Liver (tissue), 9 donors: Measurements from ENCODE around the gene VAV3. TPM values are rescaled to one million over a fixed set of nuclear protein-coding genes. Genes with fewer than 3 reads are reported as not detected.

Experiments
- DNase-seq: peaks from one replicate; pipeline ENCODE4 v3.0.0-alpha.2; 2017; ENCODE audit warnings: low spot score
- H3K27ac ChIP-seq, 2 donors: one replicate each; pipeline ENCODE4 v1.7.0; 2013; ENCODE audit warnings: inconsistent platforms in 2 of 2, low read length in 2 of 2, control low read depth in 1 of 2, low read depth in 1 of 2, mild to moderate bottlenecking in 1 of 2
- H3K27me3 ChIP-seq, 4 donors: one replicate each; pipeline versions ENCODE4 v1.6.1 to v1.7.0; 2013; ENCODE audit warnings: low read length in 3 of 4, inconsistent platforms in 1 of 4, mild to moderate bottlenecking in 1 of 4, moderate library complexity in 1 of 4; ENCODE audit not compliant: control insufficient read depth in 4 of 4, insufficient read depth in 4 of 4
- H3K36me3 ChIP-seq, 4 donors: one replicate each; pipeline versions ENCODE4 v1.6.1 to v1.7.0; 2013; ENCODE audit warnings: low read length in 3 of 4, mild to moderate bottlenecking in 3 of 4, low read depth in 1 of 4, moderate library complexity in 1 of 4; ENCODE audit not compliant: control insufficient read depth in 4 of 4, insufficient read depth in 3 of 4
- H3K4me1 ChIP-seq, 4 donors: one replicate each; pipeline versions ENCODE4 v1.6.1 to v1.7.0; 2013; ENCODE audit warnings: low read length in 3 of 4, mild to moderate bottlenecking in 3 of 4, moderate library complexity in 1 of 4; ENCODE audit not compliant: control insufficient read depth in 4 of 4, insufficient read depth in 4 of 4
- H3K4me3 ChIP-seq, 3 donors: one replicate each; pipeline versions ENCODE4 v1.6.1 to v1.7.0; 2013; ENCODE audit warnings: low read length in 3 of 3, control low read depth in 1 of 3, low read depth in 1 of 3, mild to moderate bottlenecking in 1 of 3
- H3K9ac ChIP-seq, 2 donors: one replicate each; pipeline ENCODE4 v1.7.0; 2013; ENCODE audit warnings: low read length in 2 of 2, mild to moderate bottlenecking in 2 of 2, moderate library complexity in 2 of 2, control low read depth in 1 of 2, low read depth in 1 of 2
- H3K9me3 ChIP-seq, 4 donors: one replicate each; pipeline versions ENCODE4 v1.6.1 to v1.7.0; 2013; ENCODE audit warnings: low read length in 3 of 4; ENCODE audit not compliant: control insufficient read depth in 4 of 4
- CTCF ChIP-seq: fragments of 150-350 bp; IDR thresholded peaks from 2 replicates; pipeline ENCODE4 v1.5.1; 2017; ENCODE audit warnings: improper control_type of control experiment, low read depth, low read length; ENCODE audit not compliant: missing input control
- FOXA1 ChIP-seq: IDR thresholded peaks from 2 replicates; pipeline ENCODE4 v1.6.1; 2016; ENCODE audit warnings: antibody characterized with exemption
- FOXA2 ChIP-seq: IDR thresholded peaks from 2 replicates; pipeline ENCODE4 v1.6.1; 2016; ENCODE audit warnings: antibody characterized with exemption
- GABPA ChIP-seq, 2 donors: IDR thresholded peaks in 1 of 2; conservative IDR thresholded peaks in 1 of 2; 2 replicates each; pipeline ENCODE4 v1.6.1; 2016; ENCODE audit warnings: antibody characterized with exemption in 2 of 2, mild to moderate bottlenecking in 1 of 2, moderate library complexity in 1 of 2
- HNF4G ChIP-seq: IDR thresholded peaks from 2 replicates; pipeline ENCODE4 v1.6.1; 2016; ENCODE audit warnings: antibody characterized with exemption
- JUND ChIP-seq, 2 donors: IDR thresholded peaks; 2 replicates each; pipeline ENCODE4 v1.6.1; 2016; ENCODE audit warnings: antibody characterized with exemption in 2 of 2
- MAX ChIP-seq: IDR thresholded peaks from 2 replicates; pipeline ENCODE4 v1.6.1; 2016; ENCODE audit warnings: antibody characterized with exemption
- NR2F2 ChIP-seq: IDR thresholded peaks from 2 replicates; pipeline ENCODE4 v1.6.1; 2016; ENCODE audit warnings: antibody characterized with exemption
- RAD21 ChIP-seq, 2 donors: IDR thresholded peaks; 2 replicates each; pipeline ENCODE4 v1.6.1; 2016; ENCODE audit warnings: antibody characterized with exemption in 2 of 2, mild to moderate bottlenecking in 2 of 2
- REST ChIP-seq: IDR thresholded peaks from 2 replicates; pipeline ENCODE4 v1.6.1; 2016; ENCODE audit warnings: antibody characterized with exemption, mild to moderate bottlenecking
- SP1 ChIP-seq: IDR thresholded peaks from 2 replicates; pipeline ENCODE4 v1.6.1; 2018; ENCODE audit warnings: antibody characterized with exemption, mild to moderate bottlenecking
- TAF1 ChIP-seq: conservative IDR thresholded peaks from 2 replicates; pipeline ENCODE4 v1.6.1; 2016; ENCODE audit warnings: antibody characterized with exemption, mild to moderate bottlenecking
- ZBTB33 ChIP-seq: IDR thresholded peaks from 2 replicates; pipeline ENCODE4 v1.6.1; 2016; ENCODE audit warnings: antibody characterized with exemption
- WGBS: extraction: QIAGEN DNeasy Blood & Tissue Kit; methylation state at CpG from one replicate; pipeline ENCODE4 v1.1.7; 2013; 5-methylcytosine and 5-hydroxymethylcytosine counted together
- polyA plus RNA-seq, 2 donors: library from polyadenylated mRNA; stranded (reverse) in 1 of 2; unstranded in 1 of 2; fragments of 200-250 nt in 1 of 2; fragments of >200 nt in 1 of 2; fragmentation: Nextera tagmentation in 1 of 2; extraction: Ambion mirVana in 1 of 2; gene quantifications; one replicate each; pipeline versions ENCODE4 v1.2.1 to v1.2.3, GENCODE V29; 2013 to 2015
- total RNA-seq, 2 donors: library from RNA; depleted of rRNA; stranded (reverse); fragments of >200 nt; gene quantifications; one replicate each; pipeline ENCODE4 v1.2.3, GENCODE V29; 2014
- TF ChIP-seq, protein P1 (sequence below): IDR thresholded peaks from 2 replicates; pipeline ENCODE4 v1.6.1; 2016; ENCODE audit warnings: antibody characterized with exemption
- donor health status: healthy.
- donor health status: healthy.
- donor health status: healthy.
- donor health status: healthy.
- donor health status: healthy.

Gene VAV3
- total and polyA plus RNA-seq, 4 donors = 0.46 to 4.8 (median 2.7) TPM

GRCh38 chr1:107771377-107771776 is 193.6 kb downstream of the VAV3 start:
- Histone ChIP-seq H3K27ac (no peak overlapping the region), H3K36me3 (no peaks in the 10 kb centered on the region), H3K4me1 (no peaks in the 10 kb centered on the region), H3K27me3 (peaks cover 0 to 4% (median 0%) of the 10 kb centered on the region in 4 donors), H3K9ac (no peak overlapping the region), H3K9me3 (no peaks in the 10 kb centered on the region), H3K4me3 (no peak overlapping the region)
- no peak for TF ChIP-seq RAD21 (IDR thresholded peaks at IDR 0.05)
- TF ChIP-seq MAX = no peak
- no peak for TF ChIP-seq JUND (IDR thresholded peaks at IDR 0.05)
- no peak for TF ChIP-seq ZBTB33
- DNase-seq = no peak
- WGBS = 90% methylated on average over 13 of the region's 13 CpGs

- Histone ChIP-seq H3K36me3 (no peaks in the 10 kb centered on the region), H3K9ac (no peak overlapping the region), H3K4me1 (no peaks in the 10 kb centered on the region), H3K4me3 (no peak overlapping the region), H3K27ac (no peak overlapping the region), H3K9me3 (no peaks in the 10 kb centered on the region), H3K27me3 (peaks cover 0 to 4% (median 0%) of the 10 kb centered on the region in 4 donors)
- TF ChIP-seq SP1 = no peak
- TF ChIP-seq JUND (IDR thresholded peaks at IDR 0.05) = peak in 1 of 2 donors; percentile 15
- DNase-seq = no peak
- WGBS = 66% methylated on average over 3 of the region's 3 CpGs
These were observed 197.8 kb downstream of the VAV3 start for GRCh38 chr1:107767156-107767582.

GRCh38 chr1:107766533-107766932 is 198.4 kb downstream of the VAV3 start:
- peaks cover 0 to 4% (median 0%) of the 10 kb centered on the region in 4 donors for H3K27me3 ChIP-seq
- TF ChIP-seq CTCF (no peak), TAF1 (no peak), NR2F2 (no peak), SP1 (no peak), REST (no peak), ZBTB33 (no peak), GABPA (IDR thresholded peaks at IDR 0.05 in 1 of 2, conservative IDR thresholded peaks at IDR 0.05 in 1 of 2) (no peak), RAD21 (IDR thresholded peaks at IDR 0.05) (no peak), FOXA2 (no peak), FOXA1 (no peak), MAX (no peak), HNF4G (no peak)
- TF ChIP-seq, protein P1, sequence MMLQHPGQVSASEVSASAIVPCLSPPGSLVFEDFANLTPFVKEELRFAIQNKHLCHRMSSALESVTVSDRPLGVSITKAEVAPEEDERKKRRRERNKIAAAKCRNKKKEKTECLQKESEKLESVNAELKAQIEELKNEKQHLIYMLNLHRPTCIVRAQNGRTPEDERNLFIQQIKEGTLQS = no peak
- no peak overlapping the region for H3K4me3 ChIP-seq
- H3K36me3 ChIP-seq = no peaks in the 10 kb centered on the region
- H3K27ac ChIP-seq = no peak overlapping the region
- DNase-seq = no peak
- 62% methylated on average over 1 of the region's 1 CpG for WGBS
- no peaks in the 10 kb centered on the region for H3K4me1 ChIP-seq
- no peaks in the 10 kb centered on the region for H3K9me3 ChIP-seq
- no peak overlapping the region for H3K9ac ChIP-seq
